Placental epithelial cell (primary cell): ENCODE data around the gene VGLL3. TPM values are rescaled to one million over a fixed set of nuclear protein-coding genes. Genes with fewer than 3 reads are reported as not detected.

Source experiments
- total RNA-seq: library from RNA; depleted of rRNA; stranded (reverse); fragments of >200 nt; gene quantifications from 2 replicates; pipeline ENCODE4 v1.2.3, GENCODE V29; 2012

Gene VGLL3
- total RNA-seq, result 200 and 536 TPM in 2 replicates

GRCh38 chr3:86990734-86991481, at the start of gene VGLL3:
TSS of gene VGLL3 (minus strand) at chr3:86991149. CDS start at chr3:86990743, 406 bp downstream.

Other genes starting within 250 kb of the VGLL3 start
- gene CHMP2B, start 236.2 kb upstream of the VGLL3 start, total RNA-seq, result 30.6 and 44.4 TPM in 2 replicates